GM12874 (cell line): ENCODE measurements around the gene HSP90AB1.

ENCODE experiments used
- CTCF ChIP-seq: IDR thresholded peaks from 2 replicates; pipeline ENCODE4 v1.5.1; 2011; ENCODE audit warnings: low read depth, mild to moderate bottlenecking, control low read depth, low read length, moderate library complexity; ENCODE audit not compliant: insufficient read depth

The HSP90AB1 gene

GRCh38 chr6:44203955-44204354, 42.9 kb upstream of the HSP90AB1 start:
- TF ChIP-seq CTCF = no peak

- no peak for TF ChIP-seq CTCF
Measured at GRCh38 chr6:44207966-44208365, 38.9 kb upstream of the HSP90AB1 start.

GRCh38 chr6:44211284-44211683, 35.6 kb upstream of the HSP90AB1 start:
- no peak for TF ChIP-seq CTCF

GRCh38 chr6:44214307-44214706, 32.6 kb upstream of the HSP90AB1 start:
- no peak for TF ChIP-seq CTCF

- no peak for TF ChIP-seq CTCF
Measured at GRCh38 chr6:44216677-44217331, 30.1 kb upstream of the HSP90AB1 start, which contains the start of gene MYMX. MYMX (plus strand) TSS chr6:44216926; CDS start chr6:44217472, 546 bp downstream.

GRCh38 chr6:44217332-44218143, 29.4 kb upstream of the HSP90AB1 start:
- TF ChIP-seq CTCF = no peak

- no peak for TF ChIP-seq CTCF
Measured at GRCh38 chr6:44219053-44219814, 27.7 kb upstream of the HSP90AB1 start.
